ENCODE results near the gene MICAL3. TPM values are rescaled to one million over a fixed set of nuclear protein-coding genes. Genes with fewer than 3 reads are reported as not detected.
"Not testable (repeated sequence)": the region's sequence is repeated elsewhere in the genome, so short reads cannot be mapped to it uniquely, and the experiment has no call there.

Gene MICAL3
- total RNA-seq, 1 experiment from 2014 or later = 23.5 TPM

GRCh38 chr22:17880020-17880419, 144.3 kb downstream of the MICAL3 start:
- no peak overlapping the region for H3K27ac ChIP-seq
- H3K4me1 ChIP-seq (replicated peaks) = no peaks in the 10 kb centered on the region
- H3K9me3 ChIP-seq (replicated peaks) = no peaks in the 10 kb centered on the region
- DNase-seq (ENCODE audit: low read depth in 1 of 2, low spot score in 2 of 2) = no peak
- no peak overlapping the region for H3K4me3 ChIP-seq
- peaks cover 41% of the 10 kb centered on the region for H3K36me3 ChIP-seq
- no peaks in the 10 kb centered on the region for H3K27me3 ChIP-seq (replicated peaks)

- no peaks in the 10 kb centered on the region for H3K27me3 ChIP-seq (replicated peaks)
- no peaks in the 10 kb centered on the region for H3K4me1 ChIP-seq (replicated peaks)
- H3K27ac ChIP-seq = no peak overlapping the region
- H3K36me3 ChIP-seq = peaks cover 38% of the 10 kb centered on the region
- no peaks in the 10 kb centered on the region for H3K9me3 ChIP-seq (replicated peaks)
- no peak for DNase-seq (ENCODE audit: low read depth in 1 of 2, low spot score in 2 of 2)
- H3K4me3 ChIP-seq = no peak overlapping the region
Observed at GRCh38 chr22:17878941-17879340, 145.4 kb downstream of the MICAL3 start.

GRCh38 chr22:17878186-17878694, 146.1 kb downstream of the MICAL3 start:
- Histone ChIP-seq H3K4me3 (no peak overlapping the region), H3K9me3 (replicated peaks) (no peaks in the 10 kb centered on the region), H3K4me1 (replicated peaks) (no peaks in the 10 kb centered on the region), H3K27me3 (replicated peaks) (no peaks in the 10 kb centered on the region), H3K27ac (no peak overlapping the region), H3K36me3 (peaks cover 38% of the 10 kb centered on the region)
- DNase-seq (ENCODE audit: low read depth in 1 of 2, low spot score in 2 of 2) = no peak

- not testable (repeated sequence) for H3K9me3 ChIP-seq (replicated peaks); H3K27ac ChIP-seq; H3K4me3 ChIP-seq; H3K27me3 ChIP-seq (replicated peaks); H3K4me1 ChIP-seq (replicated peaks); DNase-seq (ENCODE audit: low read depth in 1 of 2, low spot score in 2 of 2)
- peaks cover 45% of the 10 kb centered on the region for H3K36me3 ChIP-seq
Observed at GRCh38 chr22:17876878-17877855, 147.2 kb downstream of the MICAL3 start.

GRCh38 chr22:17876306-17876831, 148.0 kb downstream of the MICAL3 start:
- Histone ChIP-seq H3K36me3 (peaks cover 53% of the 10 kb centered on the region), H3K4me3 (no peak overlapping the region), H3K9me3 (replicated peaks) (no peaks in the 10 kb centered on the region), H3K27ac (no peak overlapping the region), H3K27me3 (replicated peaks) (no peaks in the 10 kb centered on the region), H3K4me1 (replicated peaks) (no peaks in the 10 kb centered on the region)
- no peak for DNase-seq (ENCODE audit: low read depth in 1 of 2, low spot score in 2 of 2)

- Histone ChIP-seq H3K27ac (no peak overlapping the region), H3K4me3 (no peak overlapping the region), H3K36me3 (peaks cover 57% of the 10 kb centered on the region), H3K9me3 (replicated peaks) (no peaks in the 10 kb centered on the region), H3K27me3 (replicated peaks) (no peaks in the 10 kb centered on the region), H3K4me1 (replicated peaks) (no peaks in the 10 kb centered on the region)
- DNase-seq (ENCODE audit: low read depth in 1 of 2, low spot score in 2 of 2) = no peak
Observed at GRCh38 chr22:17875631-17876030, 148.7 kb downstream of the MICAL3 start.

GRCh38 chr22:17875156-17875555, 149.2 kb downstream of the MICAL3 start:
- no peaks in the 10 kb centered on the region for H3K27me3 ChIP-seq (replicated peaks)
- no peak for DNase-seq (ENCODE audit: low read depth in 1 of 2, low spot score in 2 of 2)
- no peak overlapping the region for H3K4me3 ChIP-seq
- H3K9me3 ChIP-seq (replicated peaks) = no peaks in the 10 kb centered on the region
- H3K27ac ChIP-seq = no peak overlapping the region
- no peaks in the 10 kb centered on the region for H3K4me1 ChIP-seq (replicated peaks)
- peaks cover 57% of the 10 kb centered on the region for H3K36me3 ChIP-seq

- Histone ChIP-seq H3K4me1 (replicated peaks) (no peaks in the 10 kb centered on the region), H3K27me3 (replicated peaks) (no peaks in the 10 kb centered on the region), H3K27ac (no peak overlapping the region), H3K36me3 (peaks cover 55% of the 10 kb centered on the region), H3K9me3 (replicated peaks) (no peaks in the 10 kb centered on the region), H3K4me3 (no peak overlapping the region)
- no peak for DNase-seq (ENCODE audit: low read depth in 1 of 2, low spot score in 2 of 2)
Observed at GRCh38 chr22:17874231-17874905, 150.0 kb downstream of the MICAL3 start.

GRCh38 chr22:17873804-17874203, 150.6 kb downstream of the MICAL3 start:
- H3K4me3 ChIP-seq = no peak overlapping the region
- peaks cover 58% of the 10 kb centered on the region for H3K36me3 ChIP-seq
- H3K9me3 ChIP-seq (replicated peaks) = no peaks in the 10 kb centered on the region
- DNase-seq (ENCODE audit: low read depth in 1 of 2, low spot score in 2 of 2) = no peak
- no peak overlapping the region for H3K27ac ChIP-seq
- H3K4me1 ChIP-seq (replicated peaks) = no peaks in the 10 kb centered on the region
- H3K27me3 ChIP-seq (replicated peaks) = no peaks in the 10 kb centered on the region

- H3K4me3 ChIP-seq = no peak overlapping the region
- H3K36me3 ChIP-seq = peaks cover 64% of the 10 kb centered on the region
- H3K27ac ChIP-seq = no peak overlapping the region
- no peak for DNase-seq (ENCODE audit: low read depth in 1 of 2, low spot score in 2 of 2)
- H3K27me3 ChIP-seq (replicated peaks) = no peaks in the 10 kb centered on the region
- no peaks in the 10 kb centered on the region for H3K9me3 ChIP-seq (replicated peaks)
- no peaks in the 10 kb centered on the region for H3K4me1 ChIP-seq (replicated peaks)
Observed at GRCh38 chr22:17873116-17873515, 151.2 kb downstream of the MICAL3 start.

- Histone ChIP-seq H3K9me3 (replicated peaks) (no peaks in the 10 kb centered on the region), H3K27me3 (replicated peaks) (no peaks in the 10 kb centered on the region), H3K36me3 (peaks cover 69% of the 10 kb centered on the region), H3K4me1 (replicated peaks) (no peaks in the 10 kb centered on the region), H3K27ac (no peak overlapping the region), H3K4me3 (no peak overlapping the region)
- no peak for DNase-seq (ENCODE audit: low read depth in 1 of 2, low spot score in 2 of 2)
Observed at GRCh38 chr22:17872471-17872870, 151.9 kb downstream of the MICAL3 start.

- H3K9me3 ChIP-seq (replicated peaks) = no peaks in the 10 kb centered on the region
- no peak for DNase-seq (ENCODE audit: low read depth in 1 of 2, low spot score in 2 of 2)
- H3K27me3 ChIP-seq (replicated peaks) = no peaks in the 10 kb centered on the region
- H3K4me3 ChIP-seq = no peak overlapping the region
- no peak overlapping the region for H3K27ac ChIP-seq
- H3K4me1 ChIP-seq (replicated peaks) = no peaks in the 10 kb centered on the region
- H3K36me3 ChIP-seq = peaks cover 69% of the 10 kb centered on the region
Observed at GRCh38 chr22:17871726-17872458, 152.5 kb downstream of the MICAL3 start.

GRCh38 chr22:17870407-17870806, 154.0 kb downstream of the MICAL3 start:
- Histone ChIP-seq H3K27ac (no peak overlapping the region), H3K4me3 (no peak overlapping the region), H3K9me3 (replicated peaks) (no peaks in the 10 kb centered on the region), H3K27me3 (replicated peaks) (no peaks in the 10 kb centered on the region), H3K36me3 (peaks cover 72% of the 10 kb centered on the region), H3K4me1 (replicated peaks) (no peaks in the 10 kb centered on the region)
- no peak for DNase-seq (ENCODE audit: low read depth in 1 of 2, low spot score in 2 of 2)

Measured in SJSA1 (cell line).